ENCODE data around the gene IRF2BP1.
"Not testable (repeated sequence)": the region's sequence is repeated elsewhere in the genome, so short reads cannot be mapped to it uniquely, and the experiment has no call there.

The IRF2BP1 gene

GRCh38 chr19:45881082-45881908 lies 4.6 kb downstream of the IRF2BP1 start:
- no peak for DNase-seq

DNA sequence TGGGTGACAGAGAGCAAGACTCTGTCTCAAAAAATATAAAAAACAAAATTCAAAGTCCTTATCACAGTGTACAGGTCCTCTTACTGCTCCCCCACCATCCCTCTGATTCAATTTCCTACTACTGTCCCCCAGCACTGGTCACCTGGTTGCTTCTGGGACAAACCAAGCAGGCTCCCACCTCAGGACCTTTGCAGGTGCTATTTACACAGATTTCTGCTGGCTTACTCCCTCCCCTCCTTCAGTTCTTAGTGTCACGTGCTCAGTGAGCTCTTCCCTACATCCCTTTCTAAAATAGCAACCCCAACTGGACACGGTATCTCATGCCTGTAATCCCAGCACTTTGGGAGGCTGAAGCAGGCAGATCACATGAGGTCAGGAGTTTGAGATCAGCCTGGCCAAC lies 6.0 kb downstream of the IRF2BP1 start:
- DNase-seq, result no peak

DNA sequence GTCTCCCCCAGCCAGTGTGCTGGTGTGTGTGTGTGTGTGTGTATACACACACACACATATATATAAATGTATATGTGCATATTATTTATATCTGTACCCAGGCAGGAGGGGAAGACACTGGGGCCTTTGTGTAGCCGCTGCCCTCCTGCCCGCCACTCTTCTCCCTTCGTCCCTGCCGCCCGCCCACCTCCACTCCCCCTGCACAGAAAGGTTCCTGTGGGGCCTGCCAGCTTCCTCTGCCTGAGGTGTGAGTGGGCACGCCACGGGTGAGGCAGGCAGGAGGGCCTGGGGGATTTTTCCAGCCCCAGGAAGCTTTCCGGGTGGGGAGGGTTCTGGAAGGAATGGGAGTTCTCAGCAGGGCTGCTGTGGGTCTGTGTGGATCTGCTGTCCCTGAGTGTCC lies 6.9 kb downstream of the IRF2BP1 start:
- no peak for DNase-seq

DNA sequence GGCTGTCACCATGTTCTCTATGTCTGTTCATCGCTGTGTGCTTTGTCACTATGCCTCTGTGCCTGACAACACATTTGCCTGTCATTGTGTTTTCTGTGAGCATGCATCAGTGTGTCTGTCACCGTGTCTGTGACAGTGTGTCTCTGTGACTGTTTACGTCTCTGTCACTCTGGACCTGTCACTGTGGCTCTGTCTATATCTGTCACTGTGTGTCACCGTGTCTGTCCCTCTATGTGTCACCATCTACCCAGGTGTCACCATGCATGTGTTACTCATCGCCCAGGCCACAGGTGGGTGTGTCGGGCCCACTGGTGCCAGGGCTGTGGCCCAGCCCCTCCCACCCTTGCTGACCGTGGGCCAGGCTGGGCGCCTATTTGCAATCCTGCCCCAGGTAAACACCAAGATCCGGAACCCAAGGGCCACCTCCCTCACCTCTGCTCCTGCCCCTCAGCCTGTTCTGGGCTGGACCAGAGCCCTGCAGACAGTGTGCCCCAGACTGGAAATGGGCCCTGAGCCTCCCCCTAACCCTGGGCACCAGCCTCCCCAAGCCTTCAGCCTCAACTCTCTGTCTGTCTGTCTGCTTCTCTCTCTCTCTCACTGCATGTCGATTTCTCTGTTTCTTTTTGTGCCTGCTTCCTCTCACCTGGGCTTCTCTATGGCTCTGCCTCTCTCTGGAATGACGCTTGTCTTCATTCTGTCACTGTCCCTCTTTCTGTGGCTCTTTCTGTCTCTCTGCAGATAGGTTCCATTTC lies 7.7 kb downstream of the IRF2BP1 start:
- DNase-seq, result no peak

DNA sequence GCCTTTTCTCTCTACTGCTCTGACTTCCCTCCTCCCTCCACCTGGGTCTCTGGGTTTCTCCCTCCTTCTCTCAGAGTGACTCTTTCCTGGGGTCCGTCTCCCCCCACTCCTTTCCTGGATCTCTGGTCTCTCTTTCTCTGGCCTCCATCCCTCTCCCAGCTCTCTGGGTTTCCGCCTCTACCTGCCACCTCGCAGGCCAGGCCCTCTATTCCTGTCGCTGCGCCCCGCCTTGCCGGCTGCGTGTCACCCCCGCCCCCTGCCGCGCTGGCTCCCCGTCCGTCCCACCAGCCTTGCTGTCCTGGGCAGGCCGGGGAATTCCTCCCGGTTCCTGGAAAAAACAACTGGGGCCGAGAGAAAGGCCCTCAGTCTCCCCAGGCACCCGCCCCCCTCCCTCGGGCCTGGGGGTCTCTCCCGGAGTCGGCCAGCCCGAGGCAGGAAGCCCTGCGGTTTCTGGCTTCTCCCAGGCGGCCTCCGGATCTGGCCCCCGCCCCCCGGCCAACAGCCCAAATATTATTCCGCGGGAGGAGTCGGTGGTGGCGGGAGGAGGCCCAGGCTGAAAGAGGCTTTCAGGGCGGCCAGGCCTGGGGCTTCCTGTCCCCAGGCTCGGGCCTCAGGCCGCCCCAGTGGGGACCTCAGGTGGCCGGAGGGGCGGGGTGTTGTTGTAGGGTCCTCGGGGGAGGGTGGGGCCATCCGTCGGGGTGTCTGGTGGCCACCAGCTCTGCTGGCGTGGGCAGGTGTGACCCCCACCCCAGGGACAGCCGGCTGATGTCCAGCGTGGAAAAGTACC lies 9.3 kb downstream of the IRF2BP1 start:
- DNase-seq, result peak; percentile 8

DNA sequence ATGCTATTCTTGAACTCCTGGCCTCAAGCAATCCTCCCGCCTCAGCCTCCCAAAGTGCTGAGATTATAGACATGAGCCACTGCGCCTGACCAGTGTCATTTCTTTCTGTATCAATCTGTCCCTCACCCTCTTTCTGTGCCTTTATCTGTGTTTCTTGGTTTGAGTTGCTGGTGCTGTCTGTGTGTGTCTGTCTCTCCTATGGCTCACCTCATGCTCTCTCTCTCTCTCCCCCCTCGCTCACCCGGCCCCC lies 9.9 kb downstream of the IRF2BP1 start:
- DNase-seq, result no peak

- no peak for DNase-seq
These were observed 11.3 kb downstream of the IRF2BP1 start for GRCh38 chr19:45874620-45874966.

DNA sequence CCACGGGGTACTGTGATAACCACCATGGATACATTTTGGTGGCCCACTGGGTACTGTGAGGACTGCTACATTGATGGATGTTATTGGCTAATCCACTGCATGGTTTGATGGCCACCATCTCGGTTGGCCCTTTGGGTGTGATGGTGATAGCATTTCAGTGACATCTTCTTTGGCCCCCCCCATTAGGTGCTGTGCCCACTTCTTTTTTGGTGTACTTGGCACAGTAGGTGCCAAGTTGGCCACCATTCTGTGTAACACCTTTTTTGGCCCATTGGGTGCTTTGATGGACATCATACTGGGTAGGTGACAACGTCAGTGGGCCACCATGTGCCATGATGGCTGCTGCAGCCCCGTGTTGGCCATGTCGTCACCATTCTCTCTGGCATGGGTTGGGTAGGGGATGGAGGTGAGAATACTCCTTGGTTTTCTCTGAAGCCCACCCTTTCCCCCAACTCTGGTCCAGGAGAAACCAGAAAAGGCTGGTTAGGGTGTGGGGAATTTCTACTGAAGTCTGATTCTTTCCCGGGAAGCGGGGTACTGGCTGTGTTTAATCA lies 12.6 kb downstream of the IRF2BP1 start:
- DNase-seq, result no peak

- no peak for DNase-seq
These were observed 13.6 kb downstream of the IRF2BP1 start for GRCh38 chr19:45872095-45872919.

DNA sequence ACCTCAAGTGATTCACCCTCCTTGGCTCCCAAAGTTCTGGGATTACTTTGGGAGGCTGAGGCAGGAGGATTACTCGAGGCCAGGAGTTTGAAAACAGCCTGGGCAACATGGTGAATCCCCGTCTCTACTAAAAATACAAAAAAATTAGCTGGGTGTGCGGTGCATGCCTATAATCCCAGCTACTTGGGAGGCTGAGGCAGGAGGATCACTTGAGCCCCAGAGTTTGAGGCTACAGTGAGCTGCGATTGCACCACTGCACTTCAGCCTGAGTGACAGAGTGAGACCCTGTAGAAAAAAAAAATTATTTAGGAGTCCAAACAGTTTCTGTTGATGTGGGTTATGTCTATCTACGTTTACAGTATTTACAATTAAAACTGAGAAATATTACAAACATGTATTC lies 15.1 kb downstream of the IRF2BP1 start:
- DNase-seq, result no peak

DNA sequence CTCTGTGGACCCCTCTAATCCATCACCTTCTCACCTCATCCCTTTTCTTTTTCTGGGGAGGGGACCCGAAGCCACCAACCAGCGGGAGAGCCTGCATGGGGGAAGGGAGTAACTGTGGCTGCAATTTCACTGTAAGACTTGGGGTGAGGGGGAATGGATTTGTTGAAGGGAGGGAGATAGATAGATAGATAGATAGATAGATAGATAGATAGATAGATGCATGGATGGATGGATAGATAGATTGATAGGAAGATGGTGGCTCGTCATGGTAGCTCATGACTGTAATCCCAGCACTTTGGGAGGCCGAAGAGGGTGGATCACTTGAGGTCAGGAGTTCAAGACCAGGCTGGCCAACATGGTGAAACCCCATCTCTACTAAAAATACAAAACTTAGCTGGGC lies 18.7 kb downstream of the IRF2BP1 start:
- not testable (repeated sequence) for DNase-seq

GRCh38 chr19:45866400-45867176 lies 19.4 kb downstream of the IRF2BP1 start:
- DNase-seq, result no peak

DNA sequence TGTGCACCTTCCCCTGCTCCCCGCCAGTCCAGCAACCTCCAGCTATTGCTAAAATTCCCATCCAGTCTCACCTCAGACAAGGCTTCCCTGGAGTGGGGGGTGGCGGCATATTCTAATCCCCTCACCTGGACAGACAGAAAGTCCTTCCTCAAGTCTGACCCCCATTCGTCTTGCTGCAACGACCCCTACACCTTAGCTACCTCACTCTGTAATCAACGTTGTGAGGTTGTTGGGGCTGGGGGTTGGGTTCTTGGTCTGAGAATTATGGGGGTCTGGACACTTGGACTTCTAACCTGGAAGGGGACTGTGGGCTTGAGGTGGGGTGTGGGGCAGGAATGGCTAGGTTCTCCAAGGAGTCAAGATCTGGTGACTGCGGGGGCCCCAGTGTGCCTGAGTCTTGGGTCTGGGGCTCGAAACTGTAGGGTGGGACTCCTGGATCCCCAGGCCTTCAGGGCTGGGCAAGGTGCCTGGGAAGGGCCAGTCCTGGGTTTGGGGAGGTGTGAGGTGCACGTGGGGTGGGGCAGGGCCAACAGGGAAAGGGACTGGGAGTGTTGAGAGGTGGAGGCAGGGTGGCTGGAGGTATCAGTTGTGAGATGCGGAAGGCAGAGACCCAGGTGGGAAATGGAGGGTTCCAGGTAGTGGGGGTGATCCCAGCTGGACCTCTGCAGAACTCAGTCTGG lies 20.5 kb downstream of the IRF2BP1 start:
- no peak for DNase-seq

DNA sequence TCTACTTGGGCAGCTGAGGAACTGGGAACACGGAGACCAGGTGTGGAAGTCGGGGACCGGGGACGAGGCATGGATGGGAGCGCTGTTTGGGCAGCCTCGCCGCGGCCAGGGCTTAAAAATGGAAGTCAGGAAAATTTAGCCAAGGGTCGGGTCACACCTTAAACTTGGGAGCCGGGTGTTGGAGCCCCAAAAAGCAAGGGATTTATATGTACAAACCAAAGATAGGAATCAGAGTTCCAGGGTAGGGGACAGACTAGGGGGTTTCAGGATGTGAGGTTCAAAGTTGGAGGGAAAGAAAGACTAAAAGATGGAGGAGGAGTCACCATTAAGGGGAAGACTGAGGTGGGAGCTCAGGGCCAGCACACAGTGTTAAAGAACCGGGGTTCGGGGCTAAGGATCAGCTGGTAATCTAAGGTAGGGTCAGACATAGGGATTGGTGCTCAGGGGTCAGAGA lies 21.3 kb downstream of the IRF2BP1 start:
- no peak for DNase-seq

DNA sequence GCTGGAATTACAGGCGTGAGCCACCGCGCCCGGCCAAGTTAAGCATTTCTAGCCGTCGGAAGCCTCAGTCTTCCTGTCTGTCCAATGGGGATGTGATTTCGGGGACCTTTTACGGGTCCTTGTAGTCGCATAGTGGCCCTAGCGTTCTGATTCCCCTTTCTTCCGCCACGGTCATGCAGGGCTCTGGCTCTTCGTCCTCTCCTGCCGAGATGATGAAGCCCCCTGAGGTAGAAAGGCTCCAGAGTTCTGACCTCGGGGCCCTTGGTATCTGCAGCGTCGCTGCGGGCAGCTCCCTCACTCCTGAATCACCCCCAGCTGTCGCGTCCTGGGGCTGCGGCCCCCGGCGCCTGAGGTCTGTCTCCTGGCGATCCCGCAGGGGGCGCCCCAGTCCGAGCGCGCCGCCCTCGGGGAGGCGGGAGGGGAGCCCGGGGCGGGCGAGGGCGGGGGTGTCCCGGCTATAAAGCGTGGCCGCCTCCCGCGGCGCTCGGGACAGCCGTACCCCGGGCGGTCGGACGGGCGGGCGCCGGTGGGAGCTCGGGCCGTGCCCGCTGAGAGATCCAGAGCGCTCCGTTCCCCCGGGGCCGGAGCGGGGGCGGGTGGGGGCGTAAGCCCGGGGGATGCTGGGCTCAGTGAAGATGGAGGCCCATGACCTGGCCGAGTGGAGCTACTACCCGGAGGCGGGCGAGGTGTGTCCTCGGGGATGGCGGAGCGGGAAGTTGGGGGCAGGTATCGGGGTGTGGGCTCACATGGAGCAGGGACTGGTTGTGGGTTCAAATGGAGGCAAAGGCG lies 21.9 kb downstream of the IRF2BP1 start, which contains the start of gene FOXA3:
FOXA3 (plus strand) TSS at position 487 of the 789 bp plus-strand sequence; CDS start at position 618, 131 bp downstream.
- DNase-seq, result peak; percentile 30

DNA sequence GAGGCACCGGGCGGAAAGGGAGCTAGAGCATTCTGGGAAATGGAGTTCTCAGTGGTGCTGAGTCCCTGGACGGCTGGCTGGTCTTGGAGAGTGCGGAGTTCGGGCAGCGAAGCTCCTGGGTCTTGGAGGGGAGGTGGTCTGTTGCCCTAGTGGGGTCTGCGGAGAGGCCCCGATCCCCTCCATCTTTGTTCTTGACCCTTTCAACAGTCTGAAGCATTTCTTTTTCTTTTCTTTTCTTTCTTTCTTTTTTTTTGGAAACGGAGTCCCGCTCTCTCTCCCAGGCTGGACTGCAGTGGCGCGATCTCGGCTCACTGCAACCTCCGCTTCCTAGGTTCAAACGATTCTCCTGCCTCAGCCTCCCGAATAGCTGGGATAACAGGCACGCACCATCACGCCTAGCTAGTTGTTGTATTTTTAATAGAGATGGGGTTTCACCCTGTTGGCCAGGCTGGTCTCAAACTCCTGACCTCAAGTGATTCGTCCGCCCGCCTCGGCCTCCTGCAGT lies 22.6 kb downstream of the IRF2BP1 start:
- no peak for DNase-seq

DNA sequence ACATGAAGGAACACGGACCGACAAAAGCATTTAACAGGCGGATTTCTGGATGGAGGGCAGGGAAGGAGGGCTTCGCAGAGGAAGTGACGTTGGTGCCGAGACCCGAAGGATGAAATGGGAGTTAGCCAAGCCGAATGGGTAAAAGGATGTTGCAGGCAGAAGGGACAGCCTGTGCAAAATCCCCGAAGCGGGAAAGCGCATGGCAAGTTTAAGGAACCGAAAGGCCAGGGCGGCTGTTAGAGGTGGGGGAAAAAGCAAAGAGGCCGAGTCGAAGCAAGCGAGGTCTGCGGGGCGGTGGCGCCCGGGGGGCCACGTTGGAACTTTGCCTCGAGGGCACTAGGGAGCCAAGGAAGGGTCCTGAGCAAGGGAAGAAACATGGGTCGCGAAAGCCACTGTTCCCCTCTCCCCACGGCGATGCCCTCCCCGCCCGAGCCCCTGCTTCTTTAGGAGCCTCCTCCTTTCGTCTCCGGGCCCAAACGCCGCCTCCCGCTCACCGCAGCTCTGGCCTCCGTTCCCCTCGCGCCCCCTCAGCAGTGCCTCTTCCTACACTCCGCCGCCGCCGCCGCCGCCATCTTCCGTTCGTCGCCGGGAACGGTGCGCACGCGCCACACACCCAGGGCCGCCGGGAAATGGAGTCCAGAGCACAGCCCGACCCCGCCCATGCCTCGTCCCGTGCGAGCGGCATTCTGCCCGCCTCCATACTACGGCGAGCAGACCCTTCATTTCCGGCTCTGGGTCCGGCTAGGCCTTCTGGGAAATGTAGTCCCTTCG lies 23.2 kb downstream of the IRF2BP1 start, which contains the start of gene SYMPK:
SYMPK (minus strand) TSS at position 584 of the 771 bp plus-strand sequence. CDS start 8,652 bp downstream, outside the sequence.
- DNase-seq, result peak; percentile 97

DNA sequence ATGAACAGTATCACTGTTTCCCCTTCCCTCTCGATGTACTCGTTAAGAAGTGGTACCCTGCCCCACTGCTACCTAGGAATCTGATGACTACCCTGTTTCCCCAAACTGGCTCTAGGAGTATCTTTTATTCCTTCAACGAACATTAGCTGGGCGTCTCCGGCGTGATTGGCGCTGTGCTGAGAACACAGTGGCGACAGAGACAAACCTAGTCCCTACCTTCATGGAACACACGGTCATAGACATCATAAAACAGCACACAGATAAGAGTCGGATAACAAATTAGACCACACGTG lies 23.7 kb downstream of the IRF2BP1 start:
- no peak for DNase-seq
